Subcutaneous adipose tissue (tissue), 4 donors: Measurements from ENCODE around the gene FPR1. TPM values are rescaled to one million over a fixed set of nuclear protein-coding genes. Genes with fewer than 3 reads are reported as not detected.

ENCODE experiments used
- CTCF ChIP-seq: fragments of 450-650 bp; IDR thresholded peaks from one replicate; pipeline ENCODE4 v1.5.1; 2016; ENCODE audit warnings: low read depth, mild to moderate bottlenecking, control low read depth, antibody characterized with exemption, moderate library complexity
- total RNA-seq, 4 donors: library from RNA; depleted of rRNA; stranded (reverse); fragments of >200 nt; gene quantifications; one replicate each; pipeline ENCODE4 v1.1.0, GENCODE V29; 2016

Gene FPR1
- 10 to 100 TPM in 3 of 4 donors, 1 to 10 TPM in 1; 5.1 to 35.7 (median 22.0) TPM for total RNA-seq

GRCh38 chr19:51751655-51752054, at the start of gene FPR1:
Gene FPR1 (minus strand): TSS chr19:51751878. CDS start chr19:51746994, 4,884 bp downstream.
- TF ChIP-seq CTCF, result no peak

- TF ChIP-seq CTCF, result no peak
These were observed 49.0 kb upstream of the FPR1 start for GRCh38 chr19:51800473-51801244.

- TF ChIP-seq CTCF, result no peak
These were observed 48.2 kb upstream of the FPR1 start for GRCh38 chr19:51799774-51800472.

- TF ChIP-seq CTCF, result no peak
These were observed 47.5 kb upstream of the FPR1 start for GRCh38 chr19:51799034-51799773.

- no peak for TF ChIP-seq CTCF
These were observed 46.4 kb upstream of the FPR1 start for GRCh38 chr19:51798062-51798461.

GRCh38 chr19:51797480-51797879, 45.8 kb upstream of the FPR1 start:
- no peak for TF ChIP-seq CTCF

- no peak for TF ChIP-seq CTCF
These were observed 44.6 kb upstream of the FPR1 start for GRCh38 chr19:51796195-51796679.
